Testis (tissue), 3 donors: ENCODE data around the gene DEDD. TPM values are rescaled to one million over a fixed set of nuclear protein-coding genes. Genes with fewer than 3 reads are reported as not detected.

ENCODE experiments used
- DNase-seq: peaks from one replicate; pipeline ENCODE4 v3.0.0-alpha.2; 2019
- H3K27ac ChIP-seq, 2 donors: fragments of 200-600 bp; sonication (generic); one replicate each; pipeline ENCODE4 v1.5.1; 2019
- H3K27me3 ChIP-seq: fragments of 200-600 bp; sonication (generic); one replicate; pipeline ENCODE4 v1.5.1; 2019
- H3K36me3 ChIP-seq: fragments of 200-600 bp; sonication (generic); one replicate; pipeline ENCODE4 v1.5.1; 2017; ENCODE audit warnings: low read depth; ENCODE audit errors: missing control alignments
- H3K4me1 ChIP-seq: fragments of 200-600 bp; sonication (generic); one replicate; pipeline ENCODE4 v1.5.1; 2019
- H3K4me3 ChIP-seq, 2 donors: fragments of 200-600 bp; sonication (generic); one replicate each; pipeline ENCODE4 v1.5.1; 2017 to 2019
- H3K9me3 ChIP-seq: fragments of 200-600 bp; sonication (generic); one replicate; pipeline ENCODE4 v1.5.1; 2017
- CTCF ChIP-seq, 3 experiments: fragments of 450-650 bp in 2 of 3; fragments of 200-600 bp in 1 of 3; sonication (generic) in 1 of 3; IDR thresholded peaks; one replicate each; pipeline ENCODE4 v1.5.1; 2016 to 2019; ENCODE audit warnings: antibody characterized with exemption in 3 of 3, mild to moderate bottlenecking in 2 of 3, moderate library complexity in 1 of 3
- POLR2A ChIP-seq: fragments of 450-650 bp; IDR thresholded peaks from one replicate; pipeline ENCODE4 v1.6.1; 2017; ENCODE audit warnings: antibody characterized with exemption, mild to moderate bottlenecking, moderate library complexity
- WGBS, 2 donors: methylation state at CpG; one replicate each; pipeline ENCODE4 v1.1.5; 2018; 5-methylcytosine and 5-hydroxymethylcytosine counted together
- intact Hi-C: fragments of 100-400 bp; cut with DNase I; formaldehyde crosslinking; loops from one replicate; pipeline ENCODE4 v1.15.1; 2023; ENCODE audit warnings: low total_unique reads
- polyA plus RNA-seq: library from polyadenylated mRNA; stranded (reverse); fragments of 350-450 nt; fragmentation: Illumina TruSeq; extraction: RNeasy Lipid Tissue Mini Kit (QIAGEN cat#74804); gene quantifications from one replicate; pipeline ENCODE4 v1.2.3, GENCODE V29; 2014; ENCODE audit warnings: low read depth, low replicate concordance; ENCODE audit not compliant: insufficient read depth
- total RNA-seq, 2 donors: library from RNA; depleted of rRNA; stranded (reverse); fragments of >200 nt; gene quantifications; one replicate each; pipeline ENCODE4 v1.2.3, GENCODE V29; 2016

The DEDD gene
- total and polyA plus RNA-seq, 3 donors from 2014 or later: 53.8 to 92.7 (median 54.0) TPM

- WGBS, 2 donors: 92 to 95% methylated on average over 11 of the region's 11 CpGs
- H3K27me3 ChIP-seq: no peaks in the 10 kb centered on the region
- peaks cover 19% of the 10 kb centered on the region for H3K4me1 ChIP-seq
- intact Hi-C loops: no loop called here
- H3K9me3 ChIP-seq: no peaks in the 10 kb centered on the region
- no peaks in the 10 kb centered on the region for H3K36me3 ChIP-seq
- no peak for DNase-seq
- H3K27ac ChIP-seq: no peak overlapping the region
- TF ChIP-seq POLR2A (no peak), CTCF (IDR thresholded peaks at IDR 0.05) (no peak)
- H3K4me3 ChIP-seq: no peak overlapping the region
These were observed 42.4 kb upstream of the DEDD start for GRCh38 chr1:161174911-161175310.

- Histone ChIP-seq H3K36me3 (no peaks in the 10 kb centered on the region), H3K27me3 (no peaks in the 10 kb centered on the region), H3K9me3 (no peaks in the 10 kb centered on the region), H3K4me3 (no peak overlapping the region), H3K27ac (no peak overlapping the region), H3K4me1 (peaks cover 19% of the 10 kb centered on the region)
- no peak for TF ChIP-seq POLR2A
- no peak for TF ChIP-seq CTCF (IDR thresholded peaks at IDR 0.05)
- intact Hi-C loops: no loop called here
- 94 to 95% methylated on average over 11 of the region's 11 CpGs for WGBS, 2 donors
- DNase-seq: no peak
These were observed 41.2 kb upstream of the DEDD start for GRCh38 chr1:161173711-161174110.

GRCh38 chr1:161172776-161173376, 40.4 kb upstream of the DEDD start:
- no peak for DNase-seq
- no peaks in the 10 kb centered on the region for H3K36me3 ChIP-seq

GRCh38 chr1:161172349-161172748, 39.9 kb upstream of the DEDD start:
- no peaks in the 10 kb centered on the region for H3K36me3 ChIP-seq
- intact Hi-C loops: no loop called here
- H3K27ac ChIP-seq: no peak overlapping the region
- DNase-seq: no peak
- peaks cover 19% of the 10 kb centered on the region for H3K4me1 ChIP-seq
- H3K27me3 ChIP-seq: no peaks in the 10 kb centered on the region
- TF ChIP-seq CTCF (IDR thresholded peaks at IDR 0.05): no peak
- TF ChIP-seq POLR2A: no peak
- H3K9me3 ChIP-seq: no peaks in the 10 kb centered on the region
- H3K4me3 ChIP-seq: no peak overlapping the region
- WGBS, 2 donors: 65 to 88% methylated on average over 1 of the region's 1 CpG

More at GRCh38 chr1:161172776-161173376, 40.4 kb upstream of the DEDD start:
- TF ChIP-seq CTCF (IDR thresholded peaks at IDR 0.05) (no peak), POLR2A (no peak)
- peaks cover 19% of the 10 kb centered on the region for H3K4me1 ChIP-seq
- H3K27me3 ChIP-seq: no peaks in the 10 kb centered on the region
- H3K9me3 ChIP-seq: no peaks in the 10 kb centered on the region
- 51 to 53% methylated on average over 4 of the region's 4 CpGs for WGBS, 2 donors
- H3K27ac ChIP-seq: no peak overlapping the region
- no peak overlapping the region for H3K4me3 ChIP-seq
- intact Hi-C loops: no loop called here

GRCh38 chr1:161171696-161172095, 39.2 kb upstream of the DEDD start:
- H3K27ac ChIP-seq: no peak overlapping the region
- no peak for DNase-seq

More at GRCh38 chr1:161171696-161172095, 39.2 kb upstream of the DEDD start:
- H3K4me3 ChIP-seq: no peak overlapping the region
- H3K36me3 ChIP-seq: no peaks in the 10 kb centered on the region
- intact Hi-C loops: no loop called here
- 79 to 80% methylated on average over 7 to 12 of the region's 12 CpGs for WGBS, 2 donors
- H3K27me3 ChIP-seq: no peaks in the 10 kb centered on the region
- H3K9me3 ChIP-seq: no peaks in the 10 kb centered on the region
- TF ChIP-seq POLR2A (no peak), CTCF (IDR thresholded peaks at IDR 0.05) (no peak)
- H3K4me1 ChIP-seq: peaks cover 22% of the 10 kb centered on the region
